Mesenchymal stem cell (in vitro differentiated cells and primary cell): ENCODE measurements around the gene POLRMT.

Experiments used
- DNase-seq: peaks from one replicate; pipeline ENCODE4 v3.0.0-alpha.2; 2013
- H2AFZ ChIP-seq: one replicate; pipeline ENCODE4 v1.6.1; 2013; ENCODE audit warnings: low read depth, mild to moderate bottlenecking, control low read depth, inconsistent platforms, low read length, moderate library complexity
- H2AK5ac ChIP-seq: 2 replicates; pipeline ENCODE4 v1.6.1; 2013; ENCODE audit warnings: low read length, moderate library complexity, mild to moderate bottlenecking, inconsistent platforms; ENCODE audit not compliant: severe bottlenecking
- H2BK120ac ChIP-seq: one replicate; pipeline ENCODE4 v1.6.1; 2013; ENCODE audit warnings: low read depth, mild to moderate bottlenecking, inconsistent platforms, low read length, moderate library complexity
- H2BK12ac ChIP-seq, 2 experiments: one replicate each; pipeline ENCODE4 v1.6.1; 2013; ENCODE audit warnings: inconsistent platforms in 2 of 2, low read length in 2 of 2, mild to moderate bottlenecking in 2 of 2, moderate library complexity in 2 of 2, control low read depth in 1 of 2
- H2BK15ac ChIP-seq: one replicate; pipeline ENCODE4 v1.6.1; 2013; ENCODE audit warnings: mild to moderate bottlenecking, low read depth, inconsistent platforms; ENCODE audit not compliant: poor library complexity, severe bottlenecking
- H2BK5ac ChIP-seq: 2 replicates; pipeline ENCODE4 v1.6.1; 2013; ENCODE audit warnings: low read depth, mild to moderate bottlenecking, low read length, control low read depth, inconsistent platforms; ENCODE audit not compliant: poor library complexity, severe bottlenecking
- H3K14ac ChIP-seq, 2 experiments: one replicate each; pipeline ENCODE4 v1.6.1; 2013; ENCODE audit warnings: inconsistent platforms in 2 of 2, low read length in 2 of 2, control low read depth in 1 of 2, mild to moderate bottlenecking in 1 of 2, moderate library complexity in 1 of 2
- H3K18ac ChIP-seq, 2 experiments: one replicate each; pipeline ENCODE4 v1.6.1; 2013; ENCODE audit warnings: inconsistent platforms in 2 of 2, low read length in 2 of 2, control low read depth in 1 of 2, low read depth in 1 of 2, mild to moderate bottlenecking in 1 of 2
- H3K23ac ChIP-seq, 2 experiments: one replicate each; pipeline ENCODE4 v1.6.1; 2013; ENCODE audit warnings: inconsistent platforms in 2 of 2, low read length in 2 of 2, mild to moderate bottlenecking in 2 of 2, moderate library complexity in 2 of 2, control low read depth in 1 of 2
- H3K27ac ChIP-seq: 2 replicates; pipeline ENCODE4 v1.5.1; 2013; ENCODE audit warnings: mild to moderate bottlenecking, moderate library complexity, low read length, control low read depth, inconsistent platforms; ENCODE audit not compliant: poor library complexity, severe bottlenecking
- H3K27me3 ChIP-seq, 2 experiments: 2 replicates each; pipeline versions ENCODE4 v1.6.1 to v1.7.0; 2013; ENCODE audit warnings: low read length in 2 of 2, mild to moderate bottlenecking in 2 of 2, moderate library complexity in 2 of 2, control low read depth in 1 of 2, inconsistent platforms in 1 of 2; ENCODE audit not compliant: control insufficient read depth in 1 of 2, insufficient read depth in 1 of 2
- H3K36me3 ChIP-seq, 2 experiments: 2 replicates each; pipeline versions ENCODE4 v1.6.1 to v1.7.0; 2013; ENCODE audit warnings: low read length in 2 of 2, control low read depth in 1 of 2, inconsistent platforms in 1 of 2, low read depth in 1 of 2, mild to moderate bottlenecking in 1 of 2; ENCODE audit not compliant: insufficient read depth in 2 of 2, control insufficient read depth in 1 of 2
- H3K4ac ChIP-seq, 2 experiments: one replicate each; pipeline ENCODE4 v1.6.1; 2013; ENCODE audit warnings: inconsistent platforms in 2 of 2, low read length in 2 of 2, mild to moderate bottlenecking in 2 of 2, moderate library complexity in 2 of 2, control low read depth in 1 of 2, low read depth in 1 of 2
- H3K4me1 ChIP-seq: 2 replicates; pipeline ENCODE4 v1.6.1; 2013; ENCODE audit warnings: low read depth, low read length, control low read depth; ENCODE audit not compliant: control insufficient read depth, insufficient read depth
- H3K4me2 ChIP-seq: 2 replicates; pipeline ENCODE4 v1.6.1; 2013; ENCODE audit warnings: low read length, mild to moderate bottlenecking, inconsistent platforms; ENCODE audit not compliant: poor library complexity, severe bottlenecking
- H3K4me3 ChIP-seq, 2 experiments: 2 replicates each; pipeline versions ENCODE4 v1.5.1 to v1.7.0; 2013; ENCODE audit warnings: low read length in 2 of 2, mild to moderate bottlenecking in 2 of 2, control low read depth in 1 of 2, low read depth in 1 of 2; ENCODE audit not compliant: insufficient read depth in 1 of 2
- H3K79me1 ChIP-seq: replicated peaks from 2 replicates; pipeline ENCODE4 v1.6.1; 2013; ENCODE audit warnings: mild to moderate bottlenecking, control low read depth, low read length, inconsistent platforms; ENCODE audit not compliant: poor library complexity, severe bottlenecking
- H3K9ac ChIP-seq: 2 replicates; pipeline ENCODE4 v1.7.0; 2013; ENCODE audit warnings: mild to moderate bottlenecking, low read length, moderate library complexity
- H3K9me3 ChIP-seq: 2 replicates; pipeline ENCODE4 v1.7.0; 2013; ENCODE audit warnings: mild to moderate bottlenecking, low read length; ENCODE audit not compliant: control insufficient read depth
- H4K8ac ChIP-seq: one replicate; pipeline ENCODE4 v1.6.1; 2013; ENCODE audit warnings: inconsistent platforms, mild to moderate bottlenecking, low read length, moderate library complexity
- H4K91ac ChIP-seq: one replicate; pipeline ENCODE4 v1.6.1; 2013; ENCODE audit warnings: mild to moderate bottlenecking, low read length, inconsistent platforms
- WGBS: methylation state at CpG from one replicate; pipeline ENCODE4 v1.1.7; 2013; ENCODE audit warnings: mixed read lengths; 5-methylcytosine and 5-hydroxymethylcytosine counted together

POLRMT gene

DNA sequence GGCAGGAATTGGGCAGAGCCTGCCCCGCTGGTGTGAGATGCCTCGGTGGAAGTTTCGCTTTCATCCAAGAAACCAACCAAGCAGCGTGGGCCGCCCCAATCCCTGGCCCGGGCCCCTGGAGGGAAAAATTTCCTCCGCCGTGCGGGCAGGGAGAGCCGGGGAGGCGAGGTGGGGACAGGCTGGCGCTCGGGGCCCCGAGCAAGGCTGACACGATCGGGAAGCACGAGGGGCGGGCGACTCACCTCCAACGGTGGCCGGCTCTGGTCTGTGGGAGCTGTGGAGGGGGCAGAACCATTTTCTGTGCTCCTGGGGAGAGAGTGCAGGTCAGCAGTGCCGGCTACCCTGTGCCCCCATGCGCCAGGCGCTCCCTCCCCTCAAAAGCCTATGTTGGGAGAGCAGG is 18.7 kb upstream of the POLRMT start:
- Histone ChIP-seq H2AFZ (no peak overlapping the region), H3K9me3 (no peaks in the 10 kb centered on the region), H3K14ac (no peak overlapping the region), H3K23ac (no peak overlapping the region), H2AK5ac (no peak overlapping the region), H3K18ac (no peak overlapping the region), H3K36me3 (peaks cover 40 to 93% of the 10 kb centered on the region in 2 experiments), H2BK12ac (no peak overlapping the region), H2BK15ac (no peak overlapping the region), H3K79me1 (peaks cover 13% of the 10 kb centered on the region), H3K4me3 (no peak overlapping the region), H3K27ac (no peak overlapping the region), H3K4me2 (no peak overlapping the region), H2BK5ac (no peak overlapping the region), H4K91ac (no peak overlapping the region), H3K4me1 (peaks cover 9% of the 10 kb centered on the region), H2BK120ac (no peak overlapping the region), H3K27me3 (no peaks in the 10 kb centered on the region), H3K9ac (no peak overlapping the region), H4K8ac (peak overlapping the region; percentile 38), H3K4ac (no peak overlapping the region)
- 93% methylated on average over 24 of the region's 24 CpGs for WGBS
- no peak for DNase-seq

DNA sequence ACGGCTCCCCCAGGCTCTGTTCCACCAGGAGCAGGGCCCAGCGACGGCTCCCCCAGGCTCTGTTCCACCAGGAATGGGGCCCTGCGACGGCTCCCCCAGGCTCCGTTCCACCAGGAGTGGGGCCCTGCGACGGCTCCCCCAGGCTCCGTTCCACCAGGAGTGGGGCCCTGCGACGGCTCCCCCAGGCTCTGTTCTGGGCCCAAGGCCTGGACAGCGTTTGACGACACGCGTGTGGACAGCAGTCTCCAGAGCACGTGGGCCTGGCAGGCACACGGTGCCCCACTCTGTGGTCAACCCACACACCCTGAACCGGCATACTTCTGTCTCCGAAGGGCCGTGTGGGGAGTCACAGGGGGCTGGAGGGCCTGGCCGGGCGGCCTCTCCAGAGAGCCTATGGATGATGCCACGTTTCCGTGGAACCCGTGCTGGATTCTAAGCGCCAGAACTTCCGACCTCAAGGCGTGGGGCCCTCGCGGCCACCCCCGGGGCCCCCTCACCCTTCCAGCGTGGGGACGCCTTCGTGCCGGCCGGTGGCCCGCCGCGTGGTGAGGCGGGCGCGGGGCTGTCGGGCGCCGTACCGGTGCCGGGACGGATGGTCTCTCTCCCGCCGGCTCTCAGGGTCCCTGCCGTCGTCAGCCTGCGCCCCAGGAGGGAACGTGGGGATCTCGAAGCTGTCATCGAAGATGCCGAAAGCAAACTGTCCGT is 17.9 kb upstream of the POLRMT start:
- H3K4me2 ChIP-seq = no peak overlapping the region
- no peak overlapping the region for H3K23ac ChIP-seq
- no peak overlapping the region for H2BK15ac ChIP-seq
- DNase-seq = no peak
- H3K4me3 ChIP-seq = no peak overlapping the region
- H2BK12ac ChIP-seq = no peak overlapping the region
- H3K27me3 ChIP-seq = no peaks in the 10 kb centered on the region
- peaks cover 18% of the 10 kb centered on the region for H3K79me1 ChIP-seq
- WGBS = 98% methylated on average over 52 of the region's 58 CpGs
- H2BK5ac ChIP-seq = no peak overlapping the region
- H3K9me3 ChIP-seq = no peaks in the 10 kb centered on the region
- H3K36me3 ChIP-seq = peaks cover 46 to 94% of the 10 kb centered on the region in 2 experiments
- H3K4me1 ChIP-seq = peaks cover 6% of the 10 kb centered on the region
- peak overlapping the region; percentile 2 for H4K91ac ChIP-seq
- no peak overlapping the region for H3K27ac ChIP-seq
- no peak overlapping the region for H2AFZ ChIP-seq
- H3K9ac ChIP-seq = no peak overlapping the region
- no peak overlapping the region for H2BK120ac ChIP-seq
- H2AK5ac ChIP-seq = no peak overlapping the region
- H4K8ac ChIP-seq = no peak overlapping the region
- H3K14ac ChIP-seq = no peak overlapping the region
- H3K18ac ChIP-seq = no peak overlapping the region
- no peak overlapping the region for H3K4ac ChIP-seq

DNA sequence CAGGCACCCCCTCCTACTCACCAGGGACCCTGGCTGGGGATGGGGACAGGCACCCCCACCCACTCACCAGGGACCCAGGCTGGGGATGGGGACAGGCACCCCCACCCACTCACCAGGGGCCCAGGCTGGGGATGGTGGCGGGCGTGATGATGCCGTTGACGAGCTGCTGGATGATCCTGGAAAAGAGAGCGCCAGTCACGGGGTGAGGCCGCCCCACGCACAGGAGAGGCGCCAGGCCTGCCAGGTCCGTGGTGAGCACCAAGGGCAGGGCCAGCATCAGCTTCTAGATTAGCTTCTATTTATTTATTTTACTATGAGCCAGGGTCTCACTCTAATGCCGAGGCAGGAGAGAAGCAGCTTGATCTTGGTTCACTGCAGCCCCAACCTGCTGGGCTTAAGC is 16.8 kb upstream of the POLRMT start:
- Histone ChIP-seq H2AK5ac (no peak overlapping the region), H3K27ac (no peak overlapping the region), H2BK15ac (no peak overlapping the region), H3K9me3 (no peaks in the 10 kb centered on the region), H4K8ac (no peak overlapping the region), H3K4ac (no peak overlapping the region), H3K4me3 (no peak overlapping the region), H3K18ac (no peak overlapping the region), H4K91ac (no peak overlapping the region), H3K79me1 (peaks cover 20% of the 10 kb centered on the region), H3K4me1 (no peaks in the 10 kb centered on the region), H3K9ac (no peak overlapping the region), H2BK120ac (no peak overlapping the region), H2BK12ac (no peak overlapping the region), H2BK5ac (no peak overlapping the region), H3K27me3 (no peaks in the 10 kb centered on the region), H3K23ac (no peak overlapping the region), H3K14ac (no peak overlapping the region), H3K36me3 (peaks cover 50 to 96% of the 10 kb centered on the region in 2 experiments), H3K4me2 (no peak overlapping the region), H2AFZ (no peak overlapping the region)
- WGBS = 95% methylated on average over 11 of the region's 11 CpGs
- DNase-seq = no peak

DNA sequence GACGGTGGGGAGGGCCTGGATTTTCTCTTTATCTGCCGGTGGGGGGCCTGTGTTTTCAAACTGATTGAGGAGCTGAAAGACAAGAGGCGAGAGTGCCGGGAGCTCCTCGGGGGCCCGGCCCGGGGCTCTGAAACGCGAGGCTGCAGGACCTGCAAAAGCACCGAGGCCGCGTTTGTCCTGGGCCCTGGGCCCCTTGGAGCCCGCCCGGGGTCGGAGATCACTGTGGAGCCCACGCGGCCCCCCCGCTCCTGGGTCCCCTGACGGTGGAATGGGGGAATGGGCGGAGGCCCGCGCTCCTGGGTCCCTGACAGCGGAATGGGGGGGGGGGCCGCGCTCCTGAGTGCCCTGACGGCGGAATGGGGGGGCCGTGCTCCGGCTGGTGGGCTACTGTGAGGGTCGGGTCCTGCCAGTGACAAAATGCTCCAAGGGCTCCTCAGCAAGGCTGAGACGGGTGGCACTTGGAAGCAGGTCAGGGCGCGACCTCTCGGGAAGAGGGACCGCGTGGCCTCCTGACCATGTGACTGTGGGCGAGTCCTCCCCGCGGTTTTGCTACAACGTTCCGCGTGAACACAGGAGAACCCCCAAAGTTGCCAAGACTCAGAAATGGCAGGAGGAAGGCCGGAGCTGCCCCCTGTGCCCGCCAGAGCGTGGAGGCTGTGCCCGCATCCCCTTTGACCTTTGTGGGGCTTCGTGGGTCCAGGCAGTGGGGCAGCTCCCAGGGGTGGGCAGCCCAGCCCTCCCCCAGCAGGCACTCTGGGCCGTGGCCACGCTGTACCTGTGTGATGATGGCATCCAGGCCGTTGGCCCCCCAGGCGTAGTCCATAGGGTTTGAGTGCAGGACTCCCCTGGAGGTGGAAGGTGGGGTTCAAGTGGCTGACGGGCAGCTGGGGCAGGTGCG is 15.8 kb upstream of the POLRMT start:
- H2BK12ac ChIP-seq = no peak overlapping the region
- no peak overlapping the region for H2BK5ac ChIP-seq
- no peaks in the 10 kb centered on the region for H3K9me3 ChIP-seq
- H3K4me2 ChIP-seq = no peak overlapping the region
- DNase-seq = no peak
- no peak overlapping the region for H2AFZ ChIP-seq
- H2BK120ac ChIP-seq = no peak overlapping the region
- no peak overlapping the region for H3K27ac ChIP-seq
- H3K4ac ChIP-seq = no peak overlapping the region
- peak overlapping the region; percentile 28 for H4K91ac ChIP-seq
- peaks cover 20% of the 10 kb centered on the region for H3K79me1 ChIP-seq
- no peak overlapping the region for H3K9ac ChIP-seq
- no peaks in the 10 kb centered on the region for H3K27me3 ChIP-seq
- H2AK5ac ChIP-seq = no peak overlapping the region
- H3K36me3 ChIP-seq = peaks cover 56 to 97% of the 10 kb centered on the region in 2 experiments
- no peak overlapping the region for H4K8ac ChIP-seq
- no peak overlapping the region for H3K23ac ChIP-seq
- no peak overlapping the region for H3K4me3 ChIP-seq
- no peak overlapping the region for H2BK15ac ChIP-seq
- WGBS = 96% methylated on average over 53 of the region's 53 CpGs
- H3K18ac ChIP-seq = no peak overlapping the region
- H3K4me1 ChIP-seq = no peaks in the 10 kb centered on the region
- no peak overlapping the region for H3K14ac ChIP-seq
